Hematopoietic multipotent progenitor cell treated with erythropoietin and hydrocortisone succinate and interleukin-3 and kit ligand, for 4 days (in vitro differentiated cells): ENCODE measurements around the gene FAM163A.
"Not testable (repeated sequence)": the region's sequence is repeated elsewhere in the genome, so short reads cannot be mapped to it uniquely, and the experiment has no call there.

Source experiments
- DNase-seq: peaks from one replicate; pipeline ENCODE4 v3.0.0-alpha.2; 2015

FAM163A gene

DNA sequence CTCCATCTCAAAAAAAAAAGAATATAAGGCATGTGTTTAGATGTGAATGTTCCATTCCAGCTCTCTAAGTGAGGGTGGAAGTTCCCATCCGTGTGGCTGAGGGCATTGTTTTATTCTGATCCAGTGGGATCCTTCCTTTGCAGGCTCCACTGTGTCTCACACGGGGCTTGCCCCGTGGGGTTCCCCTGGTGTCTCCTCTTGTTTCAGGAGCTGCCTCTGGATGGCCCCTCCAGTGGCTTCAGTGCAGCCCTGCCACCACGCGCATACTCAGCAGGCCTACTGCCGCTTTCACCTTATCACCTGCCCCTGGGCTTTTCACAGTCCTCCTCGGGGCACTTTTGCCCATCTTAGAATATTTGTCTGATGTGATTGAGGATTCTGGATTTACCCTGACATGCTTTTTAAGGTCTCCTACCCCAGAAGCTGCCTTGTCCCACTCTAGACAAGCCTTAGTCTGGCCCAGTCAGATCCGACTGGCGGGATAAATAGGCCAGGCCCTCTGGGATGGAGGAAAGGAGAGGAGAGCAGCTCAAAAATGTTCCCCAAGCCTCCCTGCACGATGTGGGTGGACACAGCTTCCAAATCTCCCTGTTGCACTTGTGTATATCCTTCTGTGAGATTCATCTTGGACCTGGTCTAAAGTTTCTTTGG is 55.2 kb downstream of the FAM163A start:
- DNase-seq, result no peak

DNA sequence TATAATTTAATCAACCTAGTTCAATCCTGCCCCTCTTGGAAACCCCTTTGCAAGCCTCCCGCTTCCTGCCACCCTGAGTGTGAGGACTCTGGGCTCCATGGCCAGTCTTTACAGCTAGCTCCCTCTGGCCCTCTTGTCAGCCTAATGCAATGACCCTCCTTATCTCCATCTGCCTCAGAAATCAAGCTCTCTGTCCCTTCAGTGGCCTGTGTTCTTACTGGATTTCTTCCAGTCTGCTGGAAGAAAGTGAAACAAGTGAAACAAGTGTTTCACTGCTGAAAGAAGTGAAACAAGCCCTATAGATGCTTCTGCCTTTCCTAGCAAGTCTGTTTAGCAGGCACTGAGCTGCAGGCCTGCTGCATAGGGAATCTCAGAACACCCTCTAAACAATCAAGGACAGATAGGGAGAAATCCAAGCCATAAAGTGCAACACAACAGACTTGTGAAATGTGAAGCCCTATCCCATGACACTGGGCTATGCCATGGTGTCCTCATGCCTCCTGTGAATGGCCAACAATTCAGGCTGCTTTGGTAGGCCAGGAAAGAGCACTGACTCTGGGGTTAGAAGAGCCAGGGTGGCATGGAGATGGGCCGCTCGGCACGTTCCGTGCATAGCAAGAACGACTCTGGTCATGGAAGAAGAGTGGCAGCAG is 55.9 kb downstream of the FAM163A start:
- DNase-seq, result no peak

GRCh38 chr1:179800481-179800880 is 57.4 kb downstream of the FAM163A start:
- no peak for DNase-seq

GRCh38 chr1:179803104-179803503 is 60.0 kb downstream of the FAM163A start:
- DNase-seq, result no peak

- DNase-seq, result no peak
Measured at GRCh38 chr1:179803918-179804317, 60.8 kb downstream of the FAM163A start.

DNA sequence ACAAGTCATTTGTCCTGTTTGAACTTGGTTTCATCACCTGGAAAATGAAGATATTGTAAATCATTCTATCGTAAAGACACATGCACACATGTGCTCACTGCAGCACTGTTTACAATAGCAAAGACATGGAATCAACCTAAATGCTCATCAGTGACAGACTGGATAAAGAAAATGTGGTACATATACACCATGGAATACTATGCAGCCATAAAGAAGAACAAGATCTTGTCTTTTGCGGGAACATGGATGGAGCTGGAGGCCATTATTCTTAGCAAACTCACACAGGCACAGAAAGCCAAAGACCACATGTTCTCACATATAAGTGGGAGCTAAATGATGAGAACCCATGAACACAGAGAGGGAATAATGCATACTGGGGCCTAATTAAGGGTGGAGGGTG is 61.3 kb downstream of the FAM163A start:
- not testable (repeated sequence) for DNase-seq

DNA sequence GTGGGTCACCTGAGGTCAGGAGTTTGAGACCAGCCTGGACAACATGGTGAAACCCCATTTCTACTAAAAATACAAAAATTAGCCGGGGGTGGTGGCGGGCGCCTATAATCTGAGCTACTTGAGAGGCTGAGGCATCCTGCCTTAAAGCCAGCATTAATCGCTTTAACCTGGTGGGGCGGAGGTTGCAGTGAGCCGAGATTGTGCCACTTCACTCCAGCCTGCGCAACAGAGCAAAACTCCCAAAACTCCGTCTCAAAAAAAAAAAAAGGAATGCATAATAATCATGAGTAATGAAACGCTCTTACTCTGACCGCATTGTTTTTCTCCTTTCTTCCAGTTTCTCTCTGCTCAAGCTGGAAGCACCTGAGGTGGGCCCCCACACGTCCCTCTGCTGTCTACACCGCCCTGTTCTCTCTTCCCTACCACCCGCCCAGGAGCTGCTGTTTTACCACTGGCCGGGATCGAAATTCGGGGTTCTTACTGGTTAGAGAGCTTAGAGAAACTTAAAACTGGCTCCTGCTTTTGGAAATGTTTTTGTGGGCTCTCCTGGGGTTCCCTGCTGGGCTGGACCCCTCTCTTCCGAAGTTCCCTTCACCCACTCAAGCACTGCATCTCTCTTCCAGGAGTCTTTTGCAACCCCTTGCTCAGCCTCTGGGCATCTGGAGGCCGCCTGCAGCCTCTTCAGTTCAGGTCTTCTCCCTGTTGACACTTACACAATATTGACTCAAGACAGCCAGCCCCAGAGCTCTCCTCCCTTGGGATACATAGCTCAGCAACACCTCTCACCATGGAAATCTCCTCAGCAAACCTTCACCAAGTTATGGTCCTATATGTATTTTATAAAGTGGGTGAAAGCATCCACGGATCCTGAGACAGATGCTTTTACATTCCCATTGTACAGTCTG is 62.5 kb downstream of the FAM163A start:
- no peak for DNase-seq

GRCh38 chr1:179806333-179806732 is 63.2 kb downstream of the FAM163A start:
- no peak for DNase-seq

DNA sequence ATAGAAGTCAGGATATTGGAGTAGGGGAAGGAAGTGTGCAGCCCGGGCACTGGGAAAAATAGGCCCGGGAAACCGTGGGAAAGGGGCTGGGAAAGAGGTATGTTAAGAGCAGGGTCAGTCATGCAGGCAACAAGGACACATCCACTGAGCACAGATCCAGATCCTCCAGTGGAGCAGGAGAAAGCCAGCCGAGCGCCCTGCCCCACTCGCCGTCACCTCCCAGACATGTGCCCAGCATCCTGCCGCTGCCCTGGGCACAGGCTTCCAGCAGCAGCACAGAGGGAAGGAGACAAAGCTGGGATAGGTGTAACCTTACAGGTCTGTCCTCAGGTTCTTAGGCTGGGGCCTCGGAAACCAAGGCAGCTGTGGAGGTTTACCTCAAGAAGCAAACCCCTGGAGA is 64.2 kb downstream of the FAM163A start:
- DNase-seq, result no peak

GRCh38 chr1:179807691-179808485 is 64.8 kb downstream of the FAM163A start:
- DNase-seq, result no peak

DNA sequence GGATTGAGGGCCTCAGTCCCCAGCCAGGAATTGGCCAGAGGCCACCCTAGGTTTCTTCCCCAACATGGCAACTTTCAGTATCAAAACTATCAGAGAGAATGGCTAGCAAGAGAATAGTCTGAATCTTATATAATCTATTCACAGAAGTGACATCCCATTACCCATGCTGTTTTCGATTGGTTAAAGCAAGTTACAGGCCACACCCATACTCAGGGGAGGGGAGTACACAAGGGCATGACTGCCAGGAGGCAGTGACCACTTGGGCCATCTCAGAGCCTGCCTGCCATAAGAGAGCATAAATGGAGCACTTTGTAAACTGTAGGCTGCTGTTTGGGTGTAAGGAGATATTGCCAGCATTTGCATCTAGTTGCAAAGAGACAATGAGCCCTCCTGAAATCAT is 65.4 kb downstream of the FAM163A start:
- DNase-seq, result no peak

DNA sequence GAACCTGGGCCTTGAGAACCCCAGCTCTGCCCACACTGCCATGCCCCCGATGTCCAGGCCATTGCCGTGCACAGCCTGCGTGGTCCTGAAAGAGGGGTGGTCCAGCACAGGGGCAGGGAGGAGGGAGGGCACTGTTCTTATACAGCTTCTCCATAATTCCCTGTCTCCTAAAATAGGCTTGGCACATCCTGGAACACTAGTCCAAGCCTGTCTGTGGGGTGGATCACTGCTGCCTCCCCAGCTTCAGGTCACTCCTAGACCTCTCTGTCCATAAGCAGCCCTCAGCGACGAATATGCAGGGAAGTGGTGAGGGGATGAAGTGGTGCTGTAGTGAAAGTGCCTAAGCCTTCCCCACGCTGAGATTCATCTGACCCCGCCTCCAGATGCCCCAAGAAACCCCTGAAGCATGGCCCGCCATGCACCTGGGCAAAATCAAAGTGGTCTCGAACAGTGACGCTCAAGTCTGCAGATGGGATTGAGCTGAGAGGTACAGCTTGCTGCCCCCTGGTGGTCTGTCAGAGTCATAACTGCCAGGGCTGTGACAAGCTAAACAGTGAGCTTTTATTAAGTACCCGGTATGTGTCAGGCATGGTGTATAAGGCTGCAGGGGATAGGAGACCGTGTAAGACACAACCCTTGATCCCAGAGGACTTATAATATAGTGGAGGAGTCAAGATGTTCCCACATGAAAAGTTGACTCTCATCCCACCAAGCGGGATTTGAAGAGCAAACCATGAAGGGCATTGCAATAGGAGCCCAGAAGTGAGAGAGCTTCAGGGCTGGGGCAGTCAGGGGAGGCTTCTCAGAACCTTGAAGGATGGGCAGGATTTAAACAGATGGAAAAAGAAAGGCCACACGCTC is 66.6 kb downstream of the FAM163A start:
- DNase-seq, result peak; percentile 87

DNA sequence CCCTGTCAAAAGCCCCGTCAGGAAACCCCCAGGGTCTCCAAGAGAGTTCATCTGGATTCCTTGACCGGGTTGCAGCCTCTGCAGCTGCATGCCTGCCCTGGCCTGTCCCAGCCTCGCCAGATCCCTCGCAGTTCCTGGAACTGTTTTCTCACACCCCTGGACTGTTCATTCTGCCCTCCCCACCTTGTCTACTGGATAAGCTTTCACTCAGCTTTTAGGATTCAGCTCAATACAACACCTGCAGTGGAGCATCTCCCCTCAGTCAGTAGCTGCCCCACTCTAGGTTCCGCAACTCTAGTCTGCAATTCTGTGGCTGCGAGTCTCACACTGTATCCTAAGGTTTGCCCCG is 67.2 kb downstream of the FAM163A start:
- DNase-seq, result no peak

GRCh38 chr1:179812501-179813292 is 69.6 kb downstream of the FAM163A start:
- DNase-seq, result no peak

GRCh38 chr1:179813626-179814545 is 70.8 kb downstream of the FAM163A start:
- DNase-seq, result no peak

GRCh38 chr1:179814546-179814838 is 71.4 kb downstream of the FAM163A start:
- no peak for DNase-seq

DNA sequence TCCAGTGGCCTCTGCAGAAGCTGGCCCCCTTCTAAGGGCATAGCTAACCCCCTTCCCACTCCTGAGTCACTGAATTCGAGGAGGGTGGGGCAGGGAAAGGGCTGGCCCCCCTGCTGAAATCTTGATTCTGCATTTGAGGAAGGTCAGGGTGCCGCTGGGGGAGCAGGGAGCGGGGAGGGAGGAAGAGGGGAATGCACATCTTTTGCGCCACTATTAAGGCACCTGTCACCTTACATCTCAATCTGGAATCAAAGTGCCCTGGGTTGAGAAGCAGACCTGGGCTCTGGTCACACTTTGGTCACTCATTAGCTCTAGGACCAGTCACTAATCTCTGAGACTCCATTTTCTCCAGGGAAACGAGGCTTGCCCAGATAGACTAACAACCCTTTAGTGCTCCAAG is 72.5 kb downstream of the FAM163A start:
- no peak for DNase-seq

DNA sequence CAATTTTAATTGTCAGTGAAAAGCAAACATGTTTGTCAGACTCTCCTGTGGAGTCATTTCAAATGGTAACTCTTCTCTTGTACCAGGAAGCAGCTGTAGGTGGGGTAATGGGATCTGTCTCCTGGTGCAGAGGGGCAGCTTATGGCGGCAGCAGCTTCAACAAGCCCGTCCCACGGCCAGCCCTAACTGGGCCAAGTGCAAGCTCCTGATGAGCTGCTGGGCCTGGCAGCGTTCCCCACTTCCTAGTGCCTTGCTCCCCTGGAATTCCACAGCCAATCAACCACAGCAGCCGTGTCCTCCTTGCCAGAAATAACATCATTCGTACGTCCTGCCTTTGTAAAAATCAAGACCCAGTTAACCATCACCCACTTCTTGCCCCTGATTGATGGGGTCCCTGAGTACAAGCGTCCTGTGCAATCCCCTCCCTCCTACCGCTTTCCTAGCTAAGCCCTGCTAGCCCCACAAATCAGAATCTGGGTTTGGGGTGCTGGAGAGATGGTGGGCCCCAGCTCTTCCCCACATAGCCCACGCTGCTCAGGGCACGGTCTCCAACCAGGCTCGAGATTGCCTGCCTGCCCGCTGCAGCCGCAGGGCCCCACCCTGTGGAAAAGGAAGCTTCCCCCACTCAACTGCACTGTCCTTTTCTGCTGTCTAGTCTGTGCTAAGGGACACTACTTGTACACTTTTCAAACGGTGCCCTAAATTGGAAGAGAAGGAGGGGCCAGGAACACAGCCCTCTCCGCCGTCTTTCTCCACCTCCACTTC is 73.3 kb downstream of the FAM163A start:
- DNase-seq, result no peak

DNA sequence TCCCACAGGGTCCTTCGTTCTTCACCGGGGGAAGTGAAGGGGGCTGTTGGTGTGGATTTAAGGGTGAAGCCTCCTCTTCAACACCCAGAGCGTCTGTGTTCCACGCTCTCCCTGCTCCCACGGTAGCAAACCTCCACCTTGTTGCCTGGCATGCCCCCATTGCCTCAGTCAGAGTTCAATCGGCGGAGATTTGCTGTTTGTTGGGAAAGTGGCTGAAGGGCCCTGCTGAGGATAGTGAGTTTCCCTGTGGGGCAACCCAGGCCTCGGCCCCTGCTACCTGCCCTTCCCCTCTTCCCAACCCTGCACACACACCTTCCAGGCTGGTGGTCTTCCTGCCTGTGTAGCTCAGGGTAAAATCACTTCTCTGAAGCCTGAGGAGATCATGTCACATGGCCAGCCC is 74.0 kb downstream of the FAM163A start:
- DNase-seq, result no peak

- DNase-seq, result no peak
Measured at GRCh38 chr1:179817789-179818188, 74.7 kb downstream of the FAM163A start.
